NCI-H2081 treated with DMSO at 0.1 percent for 48 hours (cell line): ENCODE data around the gene ARMH1.

Experiments used
- DNase-seq: peaks from one replicate; lab custom pipeline; 2025; lab: John Stamatoyannopoulos, UW

ARMH1 gene

GRCh38 chr1:44674113-44675000 is at the start of gene ARMH1, which contains the start of gene TMEM53:
ARMH1 (plus strand) TSS chr1:44674714; CDS start chr1:44689698, 14,984 bp downstream.
TMEM53 (minus strand) TSS chr1:44674481; CDS start chr1:44674391, 90 bp downstream.
- peak; percentile 99 for DNase-seq

GRCh38 chr1:44625348-44625747 is 49.2 kb upstream of the ARMH1 start:
- DNase-seq: no peak

GRCh38 chr1:44628962-44629756 is 45.4 kb upstream of the ARMH1 start:
- DNase-seq: no peak

- no peak for DNase-seq
Observed at GRCh38 chr1:44630116-44630515, 44.4 kb upstream of the ARMH1 start.

GRCh38 chr1:44631333-44631646 is 43.2 kb upstream of the ARMH1 start:
- no peak for DNase-seq

GRCh38 chr1:44631647-44632539 is 42.6 kb upstream of the ARMH1 start:
- peak; percentile 65 for DNase-seq

GRCh38 chr1:44632598-44632997 is 41.9 kb upstream of the ARMH1 start:
- DNase-seq: no peak

GRCh38 chr1:44634606-44635189 is 39.8 kb upstream of the ARMH1 start:
- DNase-seq: no peak

- no peak for DNase-seq
Observed at GRCh38 chr1:44635439-44635838, 39.1 kb upstream of the ARMH1 start.

- DNase-seq: no peak
Observed at GRCh38 chr1:44636083-44636687, 38.3 kb upstream of the ARMH1 start.

GRCh38 chr1:44636688-44637598 is 37.6 kb upstream of the ARMH1 start:
- DNase-seq: no peak

GRCh38 chr1:44637702-44638411 is 36.7 kb upstream of the ARMH1 start:
- DNase-seq: no peak

GRCh38 chr1:44640200-44640853 is 34.2 kb upstream of the ARMH1 start:
- DNase-seq: peak; percentile 52

- no peak for DNase-seq
Observed at GRCh38 chr1:44641126-44642102, 33.1 kb upstream of the ARMH1 start.

- no peak for DNase-seq
Observed at GRCh38 chr1:44642255-44642654, 32.3 kb upstream of the ARMH1 start.

GRCh38 chr1:44642925-44643324 is 31.6 kb upstream of the ARMH1 start:
- no peak for DNase-seq

- peak; percentile 33 for DNase-seq
Observed at GRCh38 chr1:44643721-44644334, 30.7 kb upstream of the ARMH1 start.
